Neural crest cell (in vitro differentiated cells): Measurements from ENCODE around the gene HMCN1. TPM values are rescaled to one million over a fixed set of nuclear protein-coding genes. Genes with fewer than 3 reads are reported as not detected.
"Not testable (repeated sequence)": the region's sequence is repeated elsewhere in the genome, so short reads cannot be mapped to it uniquely, and the experiment has no call there.

Experiments
- DNase-seq: peaks from one replicate; pipeline ENCODE4 v3.0.0; 2021; ENCODE audit warnings: low read depth, mixed read lengths, low spot score
- H3K27ac Mint-ChIP-seq: one replicate; pipeline ENCODE4 v1.8.0; 2021; ENCODE audit warnings: mild to moderate bottlenecking, mixed read lengths; ENCODE audit not compliant: unreplicated experiment
- H3K27me3 Mint-ChIP-seq: 2 replicates; pipeline ENCODE4 v1.8.0; 2021; ENCODE audit warnings: low read depth, mild to moderate bottlenecking, mixed read lengths
- H3K36me3 Mint-ChIP-seq: 2 replicates; pipeline ENCODE4 v1.8.0; 2021; ENCODE audit warnings: low read depth, mild to moderate bottlenecking, mixed read lengths
- H3K4me1 Mint-ChIP-seq: 2 replicates; pipeline ENCODE4 v1.8.0; 2021; ENCODE audit warnings: mixed read lengths
- H3K4me3 Mint-ChIP-seq: one replicate; pipeline ENCODE4 v1.8.0; 2021; ENCODE audit warnings: mild to moderate bottlenecking, mixed read lengths
- H3K9me3 Mint-ChIP-seq: 2 replicates; pipeline ENCODE4 v1.8.0; 2021; ENCODE audit warnings: mixed read lengths
- total RNA-seq: library from RNA; stranded (reverse); gene quantifications from 2 replicates; pipeline ENCODE4 v1.2.1, GENCODE V29; 2021
- TF ChIP-seq, protein P1 (sequence below): fragments of 200-600 bp; sonication (generic); conservative IDR thresholded peaks from 2 replicates; pipeline ENCODE4 v1.5.0; 2021; ENCODE audit warnings: antibody characterized with exemption, mild to moderate bottlenecking

Gene HMCN1
- total RNA-seq, 1 donor from 2014 or later = 16.6 TPM

GRCh38 chr1:186183970-186184628 is 449.9 kb downstream of the HMCN1 start:
- H3K36me3 Mint-ChIP-seq = peaks cover 3% of the 10 kb centered on the region
- no peak for DNase-seq
- H3K27ac Mint-ChIP-seq = no peak overlapping the region
- H3K27me3 Mint-ChIP-seq = no peaks in the 10 kb centered on the region
- H3K4me3 Mint-ChIP-seq = no peak overlapping the region
- H3K4me1 Mint-ChIP-seq = peaks cover 8% of the 10 kb centered on the region
- H3K9me3 Mint-ChIP-seq = no peaks in the 10 kb centered on the region
- TF ChIP-seq, protein P1, sequence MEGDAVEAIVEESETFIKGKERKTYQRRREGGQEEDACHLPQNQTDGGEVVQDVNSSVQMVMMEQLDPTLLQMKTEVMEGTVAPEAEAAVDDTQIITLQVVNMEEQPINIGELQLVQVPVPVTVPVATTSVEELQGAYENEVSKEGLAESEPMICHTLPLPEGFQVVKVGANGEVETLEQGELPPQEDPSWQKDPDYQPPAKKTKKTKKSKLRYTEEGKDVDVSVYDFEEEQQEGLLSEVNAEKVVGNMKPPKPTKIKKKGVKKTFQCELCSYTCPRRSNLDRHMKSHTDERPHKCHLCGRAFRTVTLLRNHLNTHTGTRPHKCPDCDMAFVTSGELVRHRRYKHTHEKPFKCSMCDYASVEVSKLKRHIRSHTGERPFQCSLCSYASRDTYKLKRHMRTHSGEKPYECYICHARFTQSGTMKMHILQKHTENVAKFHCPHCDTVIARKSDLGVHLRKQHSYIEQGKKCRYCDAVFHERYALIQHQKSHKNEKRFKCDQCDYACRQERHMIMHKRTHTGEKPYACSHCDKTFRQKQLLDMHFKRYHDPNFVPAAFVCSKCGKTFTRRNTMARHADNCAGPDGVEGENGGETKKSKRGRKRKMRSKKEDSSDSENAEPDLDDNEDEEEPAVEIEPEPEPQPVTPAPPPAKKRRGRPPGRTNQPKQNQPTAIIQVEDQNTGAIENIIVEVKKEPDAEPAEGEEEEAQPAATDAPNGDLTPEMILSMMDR = no peak

- not testable (repeated sequence) for H3K4me1 Mint-ChIP-seq, H3K36me3 Mint-ChIP-seq, H3K27ac Mint-ChIP-seq, H3K27me3 Mint-ChIP-seq, H3K9me3 Mint-ChIP-seq, DNase-seq, H3K4me3 Mint-ChIP-seq
These were observed 452.1 kb downstream of the HMCN1 start for GRCh38 chr1:186186251-186186650.

DNA sequence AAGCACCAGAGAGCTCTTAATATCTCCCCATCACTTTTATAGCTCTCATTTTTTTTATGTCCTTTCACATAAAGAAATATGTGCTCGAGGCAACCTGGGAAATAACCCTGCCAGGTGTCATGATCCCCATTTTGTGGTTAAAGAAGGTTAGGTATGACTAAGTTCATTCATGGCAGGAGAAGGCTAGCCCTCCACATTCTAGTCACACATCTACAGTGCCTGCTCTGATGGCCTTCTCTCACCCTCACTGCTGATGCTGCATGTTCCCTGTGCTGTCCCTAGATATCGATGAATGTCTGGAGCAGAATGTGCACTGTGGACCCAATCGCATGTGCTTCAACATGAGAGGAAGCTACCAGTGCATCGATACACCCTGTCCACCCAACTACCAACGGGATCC is 453.4 kb downstream of the HMCN1 start:
- Mint-ChIP-seq H3K4me1 (peaks cover 8% of the 10 kb centered on the region), H3K27me3 (no peaks in the 10 kb centered on the region), H3K27ac (no peak overlapping the region), H3K36me3 (peaks cover 7% of the 10 kb centered on the region), H3K4me3 (no peak overlapping the region), H3K9me3 (no peaks in the 10 kb centered on the region)
- TF ChIP-seq, protein P1 = no peak
- no peak for DNase-seq

DNA sequence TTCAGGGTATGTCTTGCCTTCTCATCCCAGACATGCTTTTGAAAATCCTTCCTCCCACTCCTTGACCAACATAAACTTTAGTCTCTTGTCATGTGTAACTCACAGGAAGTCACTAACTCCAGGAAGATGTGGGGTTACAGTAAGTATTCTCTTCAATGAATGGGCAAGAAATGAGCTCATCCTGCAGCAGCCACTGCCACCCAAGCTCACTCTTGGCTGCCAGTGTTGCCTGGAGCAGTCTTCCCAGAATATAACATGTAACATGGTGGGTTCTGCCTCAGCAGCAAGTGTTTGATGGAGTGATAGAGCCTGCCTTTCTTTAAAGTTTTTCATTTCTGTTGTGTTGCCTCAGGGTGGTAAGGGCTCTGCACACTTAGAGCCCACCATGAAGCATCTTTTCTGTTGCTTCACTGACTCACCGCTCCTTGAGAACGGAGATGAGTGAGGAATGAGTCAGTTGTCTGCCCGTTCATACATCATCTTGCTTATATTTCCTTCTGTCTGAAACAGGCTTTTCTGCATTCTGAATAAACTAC is 453.9 kb downstream of the HMCN1 start:
- Mint-ChIP-seq H3K27me3 (no peaks in the 10 kb centered on the region), H3K27ac (no peak overlapping the region), H3K4me1 (peaks cover 8% of the 10 kb centered on the region)

DNA sequence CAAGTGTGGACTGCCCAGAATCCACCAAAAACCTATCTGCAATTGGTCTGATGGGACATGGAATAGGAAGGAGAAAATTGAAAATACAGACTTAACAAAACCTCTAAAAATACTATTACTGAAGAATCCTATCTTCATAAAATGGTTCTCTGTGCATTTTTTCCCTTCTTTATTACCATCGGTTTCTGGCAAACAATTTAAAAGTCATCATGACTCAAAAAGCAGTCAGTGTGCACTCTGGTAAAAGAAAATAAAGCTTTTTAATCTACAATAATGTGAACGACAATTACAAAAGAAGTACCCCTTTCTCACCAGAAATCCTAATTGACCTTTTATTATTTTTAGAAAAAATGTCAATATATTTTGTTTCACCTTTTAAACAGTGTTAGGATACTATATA is 454.5 kb downstream of the HMCN1 start:
- Mint-ChIP-seq H3K4me1 (peaks cover 8% of the 10 kb centered on the region), H3K27ac (no peak overlapping the region), H3K4me3 (no peak overlapping the region), H3K27me3 (no peaks in the 10 kb centered on the region), H3K9me3 (peaks cover 4% of the 10 kb centered on the region), H3K36me3 (peaks cover 11% of the 10 kb centered on the region)
- TF ChIP-seq, protein P1 = no peak
- no peak for DNase-seq

More for the DNA sequence above, 453.9 kb downstream of the HMCN1 start:
- Mint-ChIP-seq H3K36me3 (peaks cover 7% of the 10 kb centered on the region), H3K4me3 (no peak overlapping the region), H3K9me3 (no peaks in the 10 kb centered on the region)
- TF ChIP-seq, protein P1 = no peak
- no peak for DNase-seq

- TF ChIP-seq, protein P1 = no peak
- Mint-ChIP-seq H3K27ac (no peak overlapping the region), H3K4me1 (peaks cover 8% of the 10 kb centered on the region), H3K27me3 (no peaks in the 10 kb centered on the region), H3K9me3 (peaks cover 5% of the 10 kb centered on the region), H3K4me3 (no peak overlapping the region), H3K36me3 (peaks cover 12% of the 10 kb centered on the region)
- DNase-seq = no peak
These were observed 455.0 kb downstream of the HMCN1 start for GRCh38 chr1:186189156-186189555.
